ENCODE results near the gene VRTN.

VRTN gene

GRCh38 chr14:74394549-74394948 lies 46.3 kb downstream of the VRTN start:
- no peak for TF ChIP-seq POLR2A (IDR thresholded peaks at IDR 0.05; ENCODE audit: low read depth, low read length)
- FAIRE-seq (no peak), DNase-seq (ENCODE audit: insufficient read length, low spot score) (no peak)

GRCh38 chr14:74395094-74395493 lies 46.8 kb downstream of the VRTN start:
- no peak for TF ChIP-seq POLR2A (IDR thresholded peaks at IDR 0.05; ENCODE audit: low read depth, low read length)
- DNase-seq (ENCODE audit: insufficient read length, low spot score), result no peak
- FAIRE-seq, result no peak

DNA sequence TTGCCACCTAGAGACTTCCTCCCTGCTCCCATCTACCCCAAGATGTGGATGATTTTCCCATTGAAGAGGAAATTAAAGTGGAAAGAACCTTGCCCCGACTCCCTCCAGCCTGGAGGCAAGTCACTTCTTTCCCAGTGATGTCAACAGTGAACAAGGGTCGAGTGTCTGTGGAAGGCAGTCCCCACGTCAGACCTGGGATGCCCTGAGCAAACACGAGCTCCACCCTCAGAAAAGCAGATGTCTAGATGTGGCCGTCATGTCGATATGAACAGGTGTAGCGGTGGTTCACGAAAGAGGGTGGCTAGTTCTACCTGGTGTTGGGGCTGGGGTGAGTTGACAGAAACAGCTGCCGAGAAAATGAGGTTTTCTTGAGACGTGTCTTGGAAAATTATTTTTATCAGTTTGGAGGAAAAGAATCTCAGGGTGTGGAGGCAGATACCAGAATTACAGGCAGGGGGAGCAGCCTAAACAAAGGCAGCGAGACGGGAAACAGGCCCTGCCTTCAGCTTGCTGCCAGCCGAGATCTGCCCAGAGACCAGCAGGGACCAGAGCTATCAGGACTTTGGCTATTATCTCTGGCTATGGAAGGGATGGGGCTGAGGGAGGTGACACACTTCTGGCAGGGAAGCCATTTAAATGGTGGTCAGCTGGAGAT lies 51.9 kb downstream of the VRTN start:
- TF ChIP-seq POLR2A (IDR thresholded peaks at IDR 0.05; ENCODE audit: low read depth, low read length), result no peak

GRCh38 chr14:74400919-74401503 lies 52.7 kb downstream of the VRTN start:
- no peak for FAIRE-seq
- DNase-seq (ENCODE audit: insufficient read length, low spot score), result no peak
- TF ChIP-seq POLR2A (IDR thresholded peaks at IDR 0.05; ENCODE audit: low read depth, low read length), result no peak

More for the DNA sequence above, 51.9 kb downstream of the VRTN start:
- no peak for FAIRE-seq
- no peak for DNase-seq (ENCODE audit: insufficient read length, low spot score)

DNA sequence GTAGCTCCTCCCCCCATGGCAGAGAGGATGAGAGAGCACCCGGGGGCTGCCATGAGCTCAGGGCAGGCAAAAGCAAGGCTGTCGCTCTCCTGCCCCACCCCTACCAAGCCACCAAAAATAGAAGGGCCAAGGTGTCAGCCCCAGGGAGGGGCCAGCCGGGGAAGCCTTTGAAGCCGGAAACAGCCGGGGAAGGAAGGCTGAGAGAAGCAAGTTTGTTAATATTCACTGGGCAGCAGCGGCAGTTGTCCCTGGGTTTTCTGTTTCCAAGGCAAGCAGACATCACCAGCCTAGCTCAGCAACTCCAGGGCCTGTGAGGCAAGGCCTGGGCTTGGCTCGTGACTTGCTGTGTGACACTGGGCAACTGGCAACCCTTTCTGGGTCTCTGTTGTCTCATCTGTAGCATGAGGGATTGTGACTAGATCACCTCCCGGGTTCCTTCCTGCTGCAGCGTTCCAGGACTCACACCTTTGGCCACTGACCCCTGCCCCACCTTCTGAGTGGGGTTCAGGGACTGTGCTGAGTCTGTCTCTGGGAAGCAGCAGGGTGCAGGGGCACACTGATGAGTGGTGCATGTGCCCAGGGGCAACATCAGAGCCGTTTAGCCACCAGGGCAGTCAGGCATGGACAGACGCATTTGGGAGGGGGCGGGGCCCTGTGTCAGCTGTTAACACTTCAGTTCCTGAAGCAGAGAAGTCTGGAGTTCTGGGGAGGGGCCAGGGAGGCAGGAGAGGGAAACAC lies 53.4 kb downstream of the VRTN start:
- DNase-seq (ENCODE audit: insufficient read length, low spot score) (no peak), FAIRE-seq (no peak)
- no peak for TF ChIP-seq POLR2A (IDR thresholded peaks at IDR 0.05; ENCODE audit: low read depth, low read length)

- no peak for DNase-seq (ENCODE audit: insufficient read length, low spot score)
- no peak for TF ChIP-seq POLR2A (IDR thresholded peaks at IDR 0.05; ENCODE audit: low read depth, low read length)
- FAIRE-seq, result no peak
Measured at GRCh38 chr14:74402401-74403251, 54.4 kb downstream of the VRTN start.

DNA sequence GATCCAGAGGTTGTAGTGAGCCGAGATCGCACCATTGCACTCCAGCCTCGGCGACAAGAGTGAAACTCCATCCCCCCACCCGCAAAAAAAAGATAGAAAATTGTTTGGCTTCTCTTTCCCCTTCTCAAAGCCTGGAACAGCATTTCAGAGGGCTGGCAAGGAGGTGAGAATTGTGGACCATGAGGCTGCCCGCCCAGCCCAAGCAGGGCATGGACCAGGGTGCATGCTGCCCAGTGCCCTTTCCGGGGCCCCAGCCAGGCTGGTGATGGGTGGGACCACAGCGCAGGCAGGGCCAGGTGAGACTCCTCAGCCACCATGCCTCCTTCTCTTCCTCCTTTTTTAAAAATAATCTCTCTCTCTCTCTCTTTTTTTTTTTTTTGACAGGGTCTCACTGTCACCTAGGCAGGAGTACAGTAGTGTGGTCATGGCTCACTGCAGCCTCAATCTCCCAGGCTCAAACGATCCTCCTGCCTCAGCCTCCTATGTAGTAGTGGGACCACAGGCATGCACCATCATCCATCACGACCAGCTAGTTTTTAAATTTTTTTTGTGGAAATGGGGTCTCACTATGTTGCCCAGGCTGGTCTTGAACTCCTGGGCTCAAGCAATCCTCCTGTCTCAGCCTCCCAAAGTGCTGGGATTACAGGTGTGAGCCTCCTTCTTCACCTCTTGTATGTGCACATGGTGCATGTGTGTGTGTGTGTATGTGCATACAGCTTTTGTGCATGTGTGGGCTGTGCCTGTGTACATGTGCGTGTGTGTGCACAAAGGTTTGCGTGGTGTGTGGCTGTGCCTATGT lies 55.5 kb downstream of the VRTN start:
- DNase-seq (ENCODE audit: insufficient read length, low spot score), result no peak
- TF ChIP-seq POLR2A (IDR thresholded peaks at IDR 0.05; ENCODE audit: low read depth, low read length), result no peak
- no peak for FAIRE-seq

DNA sequence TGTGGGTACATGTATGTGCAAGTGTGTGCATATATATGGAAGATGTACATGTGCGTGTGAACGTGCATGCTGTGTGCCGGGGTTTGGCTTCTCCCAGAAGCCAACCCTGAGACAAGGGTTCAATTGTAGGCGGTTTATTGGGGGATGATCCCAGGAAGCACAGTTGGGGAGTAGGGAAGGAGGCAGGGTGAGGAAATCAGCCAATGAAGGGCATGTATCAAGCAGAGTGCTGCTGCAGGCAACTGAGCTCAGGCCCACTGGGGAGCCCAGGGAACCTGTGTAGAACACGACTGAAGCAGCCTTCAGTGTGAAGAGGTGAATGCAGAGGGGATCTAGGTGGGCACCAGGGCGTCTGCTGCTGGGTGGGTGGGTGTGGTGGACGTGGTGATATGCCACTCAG lies 56.2 kb downstream of the VRTN start:
- FAIRE-seq, result no peak
- no peak for TF ChIP-seq POLR2A (IDR thresholded peaks at IDR 0.05; ENCODE audit: low read depth, low read length)
- no peak for DNase-seq (ENCODE audit: insufficient read length, low spot score)

GRCh38 chr14:74405663-74406062 lies 57.4 kb downstream of the VRTN start:
- DNase-seq (ENCODE audit: insufficient read length, low spot score) (no peak), FAIRE-seq (no peak)
- no peak for TF ChIP-seq POLR2A (IDR thresholded peaks at IDR 0.05; ENCODE audit: low read depth, low read length)

- TF ChIP-seq POLR2A (IDR thresholded peaks at IDR 0.05; ENCODE audit: low read depth, low read length), result no peak
- FAIRE-seq, result no peak
- no peak for DNase-seq (ENCODE audit: insufficient read length, low spot score)
Measured at GRCh38 chr14:74407021-74407800, 58.9 kb downstream of the VRTN start.

GRCh38 chr14:74407801-74408154 lies 59.5 kb downstream of the VRTN start:
- no peak for TF ChIP-seq POLR2A (IDR thresholded peaks at IDR 0.05; ENCODE audit: low read depth, low read length)
- DNase-seq (ENCODE audit: insufficient read length, low spot score), result no peak
- FAIRE-seq, result no peak

- DNase-seq (ENCODE audit: insufficient read length, low spot score) (no peak), FAIRE-seq (no peak)
- TF ChIP-seq POLR2A (IDR thresholded peaks at IDR 0.05; ENCODE audit: low read depth, low read length), result no peak
Measured at GRCh38 chr14:74408870-74409269, 60.6 kb downstream of the VRTN start.

DNA sequence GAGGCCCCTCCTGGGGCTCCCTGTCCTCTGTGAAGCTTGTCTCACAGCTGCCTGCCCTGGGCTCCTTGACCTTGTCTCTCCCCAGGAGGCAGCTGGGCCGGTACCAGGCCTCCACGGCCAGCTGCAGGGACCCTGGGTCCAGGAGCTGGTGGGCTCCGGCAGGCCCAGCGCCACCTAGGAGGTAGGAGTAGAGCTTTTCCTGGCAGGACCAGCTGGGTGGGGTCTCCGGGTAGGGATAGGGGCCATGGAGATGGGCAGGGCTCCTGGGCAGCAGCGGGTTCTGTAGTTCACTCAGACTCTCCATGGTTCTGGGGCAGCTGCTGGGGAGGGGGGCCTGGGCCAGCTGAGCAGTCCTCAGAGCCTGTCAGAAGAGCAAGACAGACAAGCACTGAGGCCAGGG lies 61.2 kb downstream of the VRTN start:
- DNase-seq (ENCODE audit: insufficient read length, low spot score) (no peak), FAIRE-seq (no peak)
- no peak for TF ChIP-seq POLR2A (IDR thresholded peaks at IDR 0.05; ENCODE audit: low read depth, low read length)

Data from H54 (cell line).